SK-N-SH (cell line): ENCODE results near the gene INSYN1. TPM values are rescaled to one million over a fixed set of nuclear protein-coding genes. Genes with fewer than 3 reads are reported as not detected.

Experiments
- CTCF ChIA-PET: fragments of 300-600, 350-600 bp; formaldehyde crosslinking; extraction: SDS; loops from one replicate; lab custom pipeline; 2021; lab: Yijun Ruan, JAX
- POLR2A ChIA-PET: fragments of 350-600 bp; sonication (Branson Sonifier 250); formaldehyde crosslinking; extraction: SDS; loops from one replicate; lab custom pipeline; 2020; ENCODE audit warnings: antibody characterized with exemption, inconsistent platforms; lab: Yijun Ruan, JAX
- DNase-seq: peaks from one replicate; pipeline ENCODE4 v3.0.0; 2012
- H2AFZ ChIP-seq: fragments of 200-600 bp; sonication (generic); 2 replicates; pipeline ENCODE4 v1.8.1; 2016; ENCODE audit warnings: antibody characterized with exemption, mild to moderate bottlenecking, low read depth
- H3F3A ChIP-seq: fragments of 200-600 bp; sonication (generic); replicated peaks from 2 replicates; pipeline ENCODE3; 2016; ENCODE audit warnings: antibody characterized with exemption, mild to moderate bottlenecking; ENCODE audit not compliant: insufficient read depth
- H3K27ac ChIP-seq, 2 experiments: fragments of 200-500 bp in 1 of 2; fragments of 200-600 bp in 1 of 2; sonication (Bioruptor generic) in 1 of 2; sonication (generic), shearing (Covaris generic) in 1 of 2; 2 replicates each; pipeline versions ENCODE4 v1.5.1 to v1.6.1; 2014 to 2016; ENCODE audit warnings: low read depth in 2 of 2, inconsistent platforms in 1 of 2, low read length in 1 of 2, mild to moderate bottlenecking in 1 of 2, mixed read lengths in 1 of 2
- H3K27me3 ChIP-seq: fragments of 200-600 bp; sonication (generic), shearing (Covaris generic); 2 replicates; pipeline ENCODE4 v1.6.1; 2016; ENCODE audit warnings: mixed run types; ENCODE audit not compliant: insufficient read depth
- H3K36me3 ChIP-seq, 2 experiments: fragments of 200-500 bp in 1 of 2; fragments of 200-600 bp in 1 of 2; sonication (Bioruptor generic) in 1 of 2; sonication (generic) in 1 of 2; replicated peaks in 1 of 2; 2 replicates each; pipeline versions ENCODE3 to v1.5.1; 2014 to 2016; ENCODE audit warnings: low read length in 1 of 2, mild to moderate bottlenecking in 1 of 2; ENCODE audit not compliant: insufficient read depth in 2 of 2, control insufficient read depth in 1 of 2
- H3K4me1 ChIP-seq, 2 experiments: fragments of 200-500 bp in 1 of 2; fragments of 200-600 bp in 1 of 2; sonication (Bioruptor generic) in 1 of 2; sonication (generic), shearing (Covaris generic) in 1 of 2; 2 replicates each; pipeline versions ENCODE4 v1.5.1 to v1.6.1; 2014 to 2016; ENCODE audit warnings: low read depth in 1 of 2, low read length in 1 of 2, mixed run types in 1 of 2; ENCODE audit not compliant: insufficient read depth in 2 of 2, control insufficient read depth in 1 of 2
- H3K4me2 ChIP-seq: fragments of 200-600 bp; sonication (generic), shearing (Covaris generic); 2 replicates; pipeline ENCODE4 v1.6.1; 2017; ENCODE audit warnings: mixed run types
- H3K4me3 ChIP-seq, 2 experiments: fragments of 200-500 bp in 1 of 2; fragments of 200-600 bp in 1 of 2; sonication (Bioruptor generic) in 1 of 2; sonication (generic), shearing (Covaris generic) in 1 of 2; 2 replicates each; pipeline versions ENCODE4 v1.5.1 to v1.8.1; 2014 to 2016; ENCODE audit warnings: low read depth in 2 of 2, inconsistent platforms in 1 of 2, low read length in 1 of 2, mild to moderate bottlenecking in 1 of 2, mixed read lengths in 1 of 2, moderate library complexity in 1 of 2
- H3K79me2 ChIP-seq: fragments of 200-600 bp; sonication (generic); 2 replicates; pipeline ENCODE4 v1.8.1; 2017; ENCODE audit warnings: mild to moderate bottlenecking; ENCODE audit not compliant: insufficient read depth
- H3K9ac ChIP-seq: fragments of 200-600 bp; sonication (generic); 2 replicates; pipeline ENCODE4 v1.6.1; 2017; ENCODE audit warnings: mixed run types
- H3K9me2 ChIP-seq: fragments of 200-600 bp; sonication (generic); 2 replicates; pipeline ENCODE4 v1.6.1; 2017; ENCODE audit warnings: mixed run types
- H3K9me3 ChIP-seq: fragments of 200-600 bp; sonication (generic); 2 replicates; pipeline ENCODE4 v1.6.1; 2017; ENCODE audit warnings: mixed run types, mild to moderate bottlenecking, moderate library complexity
- H4K20me1 ChIP-seq: fragments of 200-600 bp; sonication (generic); 2 replicates; pipeline ENCODE4 v1.6.1; 2017; ENCODE audit warnings: mild to moderate bottlenecking, mixed run types; ENCODE audit not compliant: insufficient read depth
- ELF1 ChIP-seq: IDR thresholded peaks from 2 replicates; pipeline ENCODE4 v1.4.0; 2012
- EP300 ChIP-seq, 2 experiments: IDR thresholded peaks; 2 replicates each; pipeline versions ENCODE4 v1.4.0 to v1.6.1; 2012; ENCODE audit warnings: borderline replicate concordance in 1 of 2, low read depth in 1 of 2, low read length in 1 of 2
- EZH2phosphoT487 ChIP-seq: fragments of 200-600 bp; sonication (generic); IDR thresholded peaks from 2 replicates; pipeline ENCODE4 v1.6.1; 2017; ENCODE audit warnings: low read depth, mixed run types, mild to moderate bottlenecking, antibody characterized with exemption, moderate library complexity, borderline replicate concordance
- FOSL2 ChIP-seq: IDR thresholded peaks from 2 replicates; pipeline ENCODE4 v1.4.0; 2012; ENCODE audit warnings: low read depth, mild to moderate bottlenecking, moderate library complexity, borderline replicate concordance
- GABPA ChIP-seq: IDR thresholded peaks from 2 replicates; pipeline ENCODE4 v1.4.0; 2012; ENCODE audit warnings: low read depth, mild to moderate bottlenecking
- NRF1 ChIP-seq: IDR thresholded peaks from 2 replicates; pipeline ENCODE4 v1.6.1; 2012; ENCODE audit warnings: low read depth, mild to moderate bottlenecking, low read length
- POLR2AphosphoS5 ChIP-seq: IDR thresholded peaks from 2 replicates; pipeline ENCODE4 v1.6.1; 2012; ENCODE audit warnings: low read depth, low read length
- RAD21 ChIP-seq: IDR thresholded peaks from 2 replicates; pipeline ENCODE4 v1.6.1; 2012; ENCODE audit warnings: mild to moderate bottlenecking, low read length
- RCOR1 ChIP-seq: fragments of 150-350 bp; IDR thresholded peaks from 2 replicates; pipeline ENCODE4 v1.6.1; 2017; ENCODE audit warnings: antibody characterized with exemption, low read length
- SMC3 ChIP-seq: IDR thresholded peaks from 2 replicates; pipeline ENCODE4 v1.6.1; 2012; ENCODE audit warnings: low read depth, low read length, improper control_type of control experiment
- TEAD4 ChIP-seq: IDR thresholded peaks from 2 replicates; pipeline ENCODE4 v1.4.0; 2012; ENCODE audit warnings: mild to moderate bottlenecking, borderline replicate concordance; ENCODE audit not compliant: insufficient read depth
- YY1 ChIP-seq: IDR thresholded peaks from 2 replicates; pipeline ENCODE4 v1.4.0; 2012; ENCODE audit warnings: low read depth, mild to moderate bottlenecking
- WGBS: methylation state at CpG from one replicate; pipeline ENCODE4 v1.1.6; 2017; ENCODE audit warnings: low lambda C conversion rate; 5-methylcytosine and 5-hydroxymethylcytosine counted together
- polyA plus RNA-seq, 3 experiments: library from polyadenylated mRNA; depleted of rRNA; stranded (reverse); fragments of >200 nt; gene quantifications; 2 replicates each; pipeline ENCODE4 v1.2.3, GENCODE V29; 2012
- TF ChIP-seq, protein P1 (sequence below): fragments of 200-600 bp; sonication (generic); IDR thresholded peaks from 2 replicates; pipeline ENCODE4 v1.6.1; 2017; ENCODE audit warnings: antibody characterized with exemption, mild to moderate bottlenecking, moderate library complexity
- TF ChIP-seq, protein P2 (sequence below): IDR thresholded peaks from 2 replicates; pipeline ENCODE4; 2012
- TF ChIP-seq, protein P3 (sequence below): IDR thresholded peaks from 2 replicates; pipeline ENCODE4 v1.4.0; 2012; ENCODE audit warnings: low read depth, borderline replicate concordance
- TF ChIP-seq, protein P4 (sequence below): fragments of 150-350 bp; IDR thresholded peaks from 2 replicates; pipeline ENCODE4 v1.6.1; 2016; ENCODE audit warnings: mild to moderate bottlenecking, low read depth, low read length
- TF ChIP-seq, protein P5 (sequence below): IDR thresholded peaks from 2 replicates; pipeline ENCODE4 v1.6.1; 2012; ENCODE audit warnings: mild to moderate bottlenecking, low read depth, low read length, moderate library complexity

The INSYN1 gene
- polyA plus RNA-seq, 1 of the 3 experiments (the other 2 are of a cell fraction) = 3.7 TPM

DNA sequence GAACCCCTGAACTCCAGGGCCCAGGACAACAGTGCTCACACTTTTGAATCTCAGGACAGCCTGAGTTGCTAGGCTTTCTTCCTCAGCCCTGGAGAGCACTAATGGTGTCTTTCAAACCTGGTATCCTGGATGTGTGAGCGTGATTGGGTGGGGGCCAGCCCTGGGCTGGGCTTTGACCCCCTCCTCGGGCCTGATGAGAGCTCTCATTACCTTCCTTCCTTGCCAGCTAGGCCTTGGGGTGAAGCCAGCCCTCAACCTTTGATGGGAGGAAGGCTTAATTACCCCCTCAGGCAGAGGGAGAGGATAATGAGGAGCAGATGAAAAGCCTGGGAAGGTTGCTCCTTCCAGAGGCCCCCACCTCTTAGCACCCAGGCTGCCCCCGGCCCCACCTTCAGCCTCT lies 31.1 kb upstream of the INSYN1 start:
- no peaks in the 10 kb centered on the region for H3K36me3 ChIP-seq
- ChIA-PET POLR2A (no interaction called here), CTCF (no interaction called here)
- 57% methylated on average over 2 of the region's 3 CpGs for WGBS
- peaks cover 0 to 10% of the 10 kb centered on the region in 2 experiments; a peak in 1 of 4 replicates for H3K4me1 ChIP-seq
- H3K27me3 ChIP-seq = no peaks in the 10 kb centered on the region
- no peaks in the 10 kb centered on the region for H3F3A ChIP-seq
- H3K4me2 ChIP-seq = no peak overlapping the region
- no peaks in the 10 kb centered on the region for H3K9me3 ChIP-seq
- no peaks in the 10 kb centered on the region for H3K79me2 ChIP-seq
- no peak overlapping the region for H3K4me3 ChIP-seq
- no peak overlapping the region for H3K9ac ChIP-seq
- peak; percentile 46 for DNase-seq
- H4K20me1 ChIP-seq = no peaks in the 10 kb centered on the region
- TF ChIP-seq ELF1 = no peak
- TF ChIP-seq, protein P1, sequence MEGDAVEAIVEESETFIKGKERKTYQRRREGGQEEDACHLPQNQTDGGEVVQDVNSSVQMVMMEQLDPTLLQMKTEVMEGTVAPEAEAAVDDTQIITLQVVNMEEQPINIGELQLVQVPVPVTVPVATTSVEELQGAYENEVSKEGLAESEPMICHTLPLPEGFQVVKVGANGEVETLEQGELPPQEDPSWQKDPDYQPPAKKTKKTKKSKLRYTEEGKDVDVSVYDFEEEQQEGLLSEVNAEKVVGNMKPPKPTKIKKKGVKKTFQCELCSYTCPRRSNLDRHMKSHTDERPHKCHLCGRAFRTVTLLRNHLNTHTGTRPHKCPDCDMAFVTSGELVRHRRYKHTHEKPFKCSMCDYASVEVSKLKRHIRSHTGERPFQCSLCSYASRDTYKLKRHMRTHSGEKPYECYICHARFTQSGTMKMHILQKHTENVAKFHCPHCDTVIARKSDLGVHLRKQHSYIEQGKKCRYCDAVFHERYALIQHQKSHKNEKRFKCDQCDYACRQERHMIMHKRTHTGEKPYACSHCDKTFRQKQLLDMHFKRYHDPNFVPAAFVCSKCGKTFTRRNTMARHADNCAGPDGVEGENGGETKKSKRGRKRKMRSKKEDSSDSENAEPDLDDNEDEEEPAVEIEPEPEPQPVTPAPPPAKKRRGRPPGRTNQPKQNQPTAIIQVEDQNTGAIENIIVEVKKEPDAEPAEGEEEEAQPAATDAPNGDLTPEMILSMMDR = no peak
- TF ChIP-seq, protein P2, sequence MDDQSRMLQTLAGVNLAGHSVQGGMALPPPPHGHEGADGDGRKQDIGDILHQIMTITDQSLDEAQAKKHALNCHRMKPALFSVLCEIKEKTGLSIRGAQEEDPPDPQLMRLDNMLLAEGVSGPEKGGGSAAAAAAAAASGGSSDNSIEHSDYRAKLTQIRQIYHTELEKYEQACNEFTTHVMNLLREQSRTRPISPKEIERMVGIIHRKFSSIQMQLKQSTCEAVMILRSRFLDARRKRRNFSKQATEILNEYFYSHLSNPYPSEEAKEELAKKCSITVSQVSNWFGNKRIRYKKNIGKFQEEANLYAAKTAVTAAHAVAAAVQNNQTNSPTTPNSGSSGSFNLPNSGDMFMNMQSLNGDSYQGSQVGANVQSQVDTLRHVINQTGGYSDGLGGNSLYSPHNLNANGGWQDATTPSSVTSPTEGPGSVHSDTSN = no peak
- no peak for TF ChIP-seq NRF1
- TF ChIP-seq, protein P3, sequence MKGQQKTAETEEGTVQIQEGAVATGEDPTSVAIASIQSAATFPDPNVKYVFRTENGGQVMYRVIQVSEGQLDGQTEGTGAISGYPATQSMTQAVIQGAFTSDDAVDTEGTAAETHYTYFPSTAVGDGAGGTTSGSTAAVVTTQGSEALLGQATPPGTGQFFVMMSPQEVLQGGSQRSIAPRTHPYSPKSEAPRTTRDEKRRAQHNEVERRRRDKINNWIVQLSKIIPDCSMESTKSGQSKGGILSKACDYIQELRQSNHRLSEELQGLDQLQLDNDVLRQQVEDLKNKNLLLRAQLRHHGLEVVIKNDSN = no peak
- no peak for TF ChIP-seq YY1
- TF ChIP-seq EP300 (IDR thresholded peaks at IDR 0.05; ENCODE audit: borderline replicate concordance in 1 of 2, low read depth in 1 of 2, low read length in 1 of 2) = no peak
- no peak for TF ChIP-seq SMC3
- TF ChIP-seq EZH2phosphoT487 = no peak
- TF ChIP-seq TEAD4 = no peak
- no peak for TF ChIP-seq GABPA
- TF ChIP-seq, protein P4, sequence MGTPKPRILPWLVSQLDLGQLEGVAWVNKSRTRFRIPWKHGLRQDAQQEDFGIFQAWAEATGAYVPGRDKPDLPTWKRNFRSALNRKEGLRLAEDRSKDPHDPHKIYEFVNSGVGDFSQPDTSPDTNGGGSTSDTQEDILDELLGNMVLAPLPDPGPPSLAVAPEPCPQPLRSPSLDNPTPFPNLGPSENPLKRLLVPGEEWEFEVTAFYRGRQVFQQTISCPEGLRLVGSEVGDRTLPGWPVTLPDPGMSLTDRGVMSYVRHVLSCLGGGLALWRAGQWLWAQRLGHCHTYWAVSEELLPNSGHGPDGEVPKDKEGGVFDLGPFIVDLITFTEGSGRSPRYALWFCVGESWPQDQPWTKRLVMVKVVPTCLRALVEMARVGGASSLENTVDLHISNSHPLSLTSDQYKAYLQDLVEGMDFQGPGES = no peak
- no peak for TF ChIP-seq RCOR1
- TF ChIP-seq RAD21 = no peak
- TF ChIP-seq FOSL2 = no peak
- TF ChIP-seq, protein P5, sequence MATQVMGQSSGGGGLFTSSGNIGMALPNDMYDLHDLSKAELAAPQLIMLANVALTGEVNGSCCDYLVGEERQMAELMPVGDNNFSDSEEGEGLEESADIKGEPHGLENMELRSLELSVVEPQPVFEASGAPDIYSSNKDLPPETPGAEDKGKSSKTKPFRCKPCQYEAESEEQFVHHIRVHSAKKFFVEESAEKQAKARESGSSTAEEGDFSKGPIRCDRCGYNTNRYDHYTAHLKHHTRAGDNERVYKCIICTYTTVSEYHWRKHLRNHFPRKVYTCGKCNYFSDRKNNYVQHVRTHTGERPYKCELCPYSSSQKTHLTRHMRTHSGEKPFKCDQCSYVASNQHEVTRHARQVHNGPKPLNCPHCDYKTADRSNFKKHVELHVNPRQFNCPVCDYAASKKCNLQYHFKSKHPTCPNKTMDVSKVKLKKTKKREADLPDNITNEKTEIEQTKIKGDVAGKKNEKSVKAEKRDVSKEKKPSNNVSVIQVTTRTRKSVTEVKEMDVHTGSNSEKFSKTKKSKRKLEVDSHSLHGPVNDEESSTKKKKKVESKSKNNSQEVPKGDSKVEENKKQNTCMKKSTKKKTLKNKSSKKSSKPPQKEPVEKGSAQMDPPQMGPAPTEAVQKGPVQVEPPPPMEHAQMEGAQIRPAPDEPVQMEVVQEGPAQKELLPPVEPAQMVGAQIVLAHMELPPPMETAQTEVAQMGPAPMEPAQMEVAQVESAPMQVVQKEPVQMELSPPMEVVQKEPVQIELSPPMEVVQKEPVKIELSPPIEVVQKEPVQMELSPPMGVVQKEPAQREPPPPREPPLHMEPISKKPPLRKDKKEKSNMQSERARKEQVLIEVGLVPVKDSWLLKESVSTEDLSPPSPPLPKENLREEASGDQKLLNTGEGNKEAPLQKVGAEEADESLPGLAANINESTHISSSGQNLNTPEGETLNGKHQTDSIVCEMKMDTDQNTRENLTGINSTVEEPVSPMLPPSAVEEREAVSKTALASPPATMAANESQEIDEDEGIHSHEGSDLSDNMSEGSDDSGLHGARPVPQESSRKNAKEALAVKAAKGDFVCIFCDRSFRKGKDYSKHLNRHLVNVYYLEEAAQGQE = no peak
- TF ChIP-seq POLR2AphosphoS5 = no peak
- no peak overlapping the region for H2AFZ ChIP-seq
- no peak overlapping the region for H3K27ac ChIP-seq
- H3K9me2 ChIP-seq = no peaks in the 10 kb centered on the region
